ENCODE measurements around the gene ADAMTS2.

Gene ADAMTS2

DNA sequence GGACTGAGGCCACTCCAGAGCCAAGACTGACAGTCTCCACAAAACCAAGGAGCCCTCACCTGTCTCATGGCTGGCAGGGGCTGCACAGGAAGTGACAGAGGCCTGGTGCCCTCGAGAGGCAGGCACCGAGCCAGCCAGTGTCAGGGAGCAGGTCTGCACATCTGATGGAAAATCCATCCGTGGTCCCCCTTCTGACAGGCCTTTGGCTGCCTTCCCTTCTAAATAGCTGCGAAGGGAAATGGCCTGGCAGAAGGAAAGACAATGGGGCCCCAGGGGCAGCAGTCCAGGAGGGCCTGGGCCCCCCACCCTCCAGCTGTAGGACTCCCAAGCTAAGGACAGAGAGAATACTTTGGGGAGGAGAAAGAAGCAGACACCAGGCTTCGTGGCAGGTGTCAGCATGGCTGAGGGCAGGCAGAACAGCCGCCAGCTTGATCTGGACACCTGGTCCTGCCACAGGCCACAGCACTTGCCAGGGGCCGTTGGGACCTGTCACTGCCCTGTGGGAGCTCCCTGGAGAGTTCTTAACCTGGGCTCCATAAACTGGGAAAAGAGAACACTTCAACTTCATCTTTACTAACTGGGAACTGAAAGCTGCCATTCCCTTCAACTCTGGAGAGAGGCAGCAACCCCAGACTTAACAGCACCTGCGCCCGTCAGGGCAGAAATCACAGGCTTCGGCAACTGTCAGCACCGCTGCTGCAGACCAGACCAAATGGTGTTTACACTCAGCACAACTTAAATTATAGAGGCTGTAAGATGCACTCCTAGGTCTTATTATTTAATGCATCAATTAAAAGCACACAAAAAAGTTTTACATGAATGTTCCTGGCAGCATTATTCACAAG lies 22.0 kb downstream of the ADAMTS2 start:
- H3K27ac ChIP-seq (ENCODE audit: low read length) = no peak overlapping the region

DNA sequence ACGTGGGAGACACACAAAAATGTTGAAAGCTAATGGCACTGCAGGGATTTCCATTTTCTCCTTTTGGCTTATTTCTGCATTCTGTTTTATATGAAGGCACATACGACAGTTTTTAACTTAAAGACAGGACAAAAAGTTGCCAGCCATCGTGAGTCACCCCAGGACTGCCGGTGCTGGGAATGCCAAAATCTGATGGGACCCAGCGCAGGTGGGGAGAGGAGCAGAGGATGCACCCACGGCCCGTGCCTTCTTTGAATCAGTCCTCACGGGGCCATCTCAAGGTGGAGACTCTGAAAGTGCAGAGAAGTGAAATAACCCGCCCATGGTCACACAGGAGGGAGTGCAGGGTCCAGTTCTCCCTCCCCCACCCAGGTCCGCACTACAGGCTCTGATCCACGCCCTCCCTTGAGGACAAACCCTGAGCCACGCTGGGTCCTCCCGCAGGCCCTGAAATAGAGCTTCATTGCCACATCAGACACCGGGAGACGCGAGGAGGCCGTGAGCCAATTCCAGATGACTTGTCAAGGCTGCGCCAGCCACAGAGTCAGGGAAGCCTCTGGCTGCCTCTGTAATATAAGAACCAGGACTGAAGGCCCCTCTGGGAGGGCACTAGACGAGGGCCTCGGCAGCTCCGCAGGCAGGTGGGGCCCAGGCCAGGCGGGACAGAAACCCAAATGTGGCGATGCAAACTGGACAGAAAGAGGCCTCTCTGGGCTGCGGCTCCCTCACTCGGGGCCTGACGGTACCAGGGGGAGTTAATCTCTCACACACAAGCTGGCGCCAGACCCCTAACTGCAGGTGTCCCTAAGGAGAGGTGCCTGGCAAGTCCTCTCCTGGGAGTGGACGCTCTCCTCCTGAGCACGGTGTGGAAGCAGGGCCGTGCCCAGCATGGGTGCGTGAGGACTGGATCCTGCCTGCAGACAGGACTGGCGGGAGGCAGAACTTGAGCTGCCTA lies 22.9 kb downstream of the ADAMTS2 start:
- H3K9me3 ChIP-seq (ENCODE audit: control insufficient read depth, insufficient read depth, low read length) = no peaks in the 10 kb centered on the region
- no CpG with 5 or more reads among the region's 32 CpGs for WGBS (ENCODE audit: insufficient coverage, insufficient read length)

More for the DNA sequence above, 22.0 kb downstream of the ADAMTS2 start:
- H3K9me3 ChIP-seq (ENCODE audit: control insufficient read depth, insufficient read depth, low read length) = no peaks in the 10 kb centered on the region
- no peaks in the 10 kb centered on the region for H3K36me3 ChIP-seq (ENCODE audit: control insufficient read depth, insufficient read depth, low read length)
- peaks cover 3% of the 10 kb centered on the region; the same call in 1 of the 2 replicates for H3K4me1 ChIP-seq (ENCODE audit: control insufficient read depth, insufficient read depth, low read length)
- peaks cover 8% of the 10 kb centered on the region; the same call in 1 of the 2 replicates for H3K27me3 ChIP-seq (ENCODE audit: control insufficient read depth, insufficient read depth, low read length)
- no CpG with 5 or more reads among the region's 11 CpGs for WGBS (ENCODE audit: insufficient coverage, insufficient read length)
- no peak for DNase-seq (ENCODE audit: low read depth, low spot score)
- H3K4me3 ChIP-seq (ENCODE audit: low read length) = no peak overlapping the region

DNA sequence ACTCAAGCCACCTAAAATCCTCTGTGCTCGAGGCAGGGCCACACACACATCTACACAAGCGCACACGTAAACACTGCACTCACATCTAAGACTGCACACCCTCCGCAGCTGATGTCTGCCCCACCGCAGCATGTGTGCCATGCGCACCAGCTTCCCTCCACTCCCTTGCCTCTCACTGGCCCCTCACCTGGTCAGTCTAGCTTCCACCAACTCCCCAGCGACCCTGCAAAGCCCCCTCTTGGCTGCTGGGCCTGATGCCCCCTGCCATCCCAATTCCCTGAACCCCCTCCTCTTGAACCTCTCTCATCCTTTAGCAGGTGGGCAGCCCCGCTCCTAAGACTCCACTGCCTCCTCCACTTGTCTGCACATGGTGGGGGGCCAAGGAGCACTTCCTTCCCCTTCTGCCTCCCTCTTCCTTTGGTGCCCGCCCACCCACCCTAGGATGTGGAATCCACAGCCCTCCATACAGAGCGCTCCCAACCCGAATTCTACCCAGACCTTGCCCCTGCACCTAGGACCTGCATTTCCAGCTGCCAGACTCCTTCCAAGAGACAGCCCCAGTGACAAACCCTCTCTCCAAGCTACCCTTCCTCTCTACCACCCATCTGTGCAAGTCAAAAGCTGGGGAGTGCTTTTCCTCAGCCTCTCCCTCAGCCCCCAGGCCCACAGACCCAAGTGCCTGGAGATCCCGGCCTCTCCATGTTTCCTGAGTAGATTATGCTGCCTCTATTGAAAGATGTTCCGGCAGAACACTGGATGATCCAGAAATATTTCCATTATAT lies 23.9 kb downstream of the ADAMTS2 start:
- no peak for DNase-seq (ENCODE audit: low read depth, low spot score)
- H3K27me3 ChIP-seq (ENCODE audit: control insufficient read depth, insufficient read depth, low read length) = no peaks in the 10 kb centered on the region
- WGBS (ENCODE audit: insufficient coverage, insufficient read length) = no CpG with 5 or more reads among the region's 13 CpGs
- no peak overlapping the region for H3K4me3 ChIP-seq (ENCODE audit: low read length)
- no peaks in the 10 kb centered on the region for H3K4me1 ChIP-seq (ENCODE audit: control insufficient read depth, insufficient read depth, low read length)
- no peaks in the 10 kb centered on the region for H3K9me3 ChIP-seq (ENCODE audit: control insufficient read depth, insufficient read depth, low read length)
- H3K36me3 ChIP-seq (ENCODE audit: control insufficient read depth, insufficient read depth, low read length) = no peaks in the 10 kb centered on the region
- no peak overlapping the region for H3K27ac ChIP-seq (ENCODE audit: low read length)

More for the DNA sequence above, 22.9 kb downstream of the ADAMTS2 start:
- no peaks in the 10 kb centered on the region for H3K36me3 ChIP-seq (ENCODE audit: control insufficient read depth, insufficient read depth, low read length)
- H3K27ac ChIP-seq (ENCODE audit: low read length) = no peak overlapping the region
- peaks cover 6% of the 10 kb centered on the region; the same call in 1 of the 2 replicates for H3K27me3 ChIP-seq (ENCODE audit: control insufficient read depth, insufficient read depth, low read length)
- no peak for DNase-seq (ENCODE audit: low read depth, low spot score)
- peaks cover 3% of the 10 kb centered on the region; the same call in 1 of the 2 replicates for H3K4me1 ChIP-seq (ENCODE audit: control insufficient read depth, insufficient read depth, low read length)
- H3K4me3 ChIP-seq (ENCODE audit: low read length) = no peak overlapping the region

DNA sequence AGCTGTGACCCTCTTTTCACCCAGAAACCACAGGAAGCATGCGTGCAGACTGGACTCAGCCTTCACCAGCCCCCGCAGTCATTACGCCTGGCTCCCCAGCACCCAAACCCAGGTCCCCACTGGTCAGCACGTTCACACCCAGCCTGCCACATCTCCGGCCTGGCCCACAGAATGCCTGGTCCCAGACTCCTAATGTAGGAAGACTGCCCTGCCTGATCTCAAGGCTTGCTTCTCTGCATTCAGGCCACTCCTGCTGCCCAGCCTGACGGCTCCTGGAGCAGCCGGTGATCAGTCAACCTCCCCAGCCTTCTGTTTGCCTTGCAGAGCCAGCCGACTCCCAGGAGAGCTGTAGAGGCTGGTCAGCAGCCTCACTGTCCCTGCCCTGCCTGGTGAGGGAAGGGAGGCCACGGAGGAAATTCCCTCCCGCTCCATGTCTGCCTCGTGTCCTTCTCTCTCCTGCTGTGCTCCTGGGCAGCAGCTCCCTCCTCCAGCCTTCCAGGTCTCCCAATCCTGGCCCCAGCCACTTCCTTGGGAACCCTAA lies 25.4 kb downstream of the ADAMTS2 start:
- no CpG with 5 or more reads among the region's 11 CpGs for whole genome bisulfite sequencing (ENCODE audit: insufficient coverage, insufficient read length)
- Histone ChIP-seq H3K27ac (ENCODE audit: low read length) (no peak overlapping the region), H3K4me3 (ENCODE audit: low read length) (no peak overlapping the region), H3K4me1 (ENCODE audit: control insufficient read depth, insufficient read depth, low read length) (no peaks in the 10 kb centered on the region), H3K36me3 (ENCODE audit: control insufficient read depth, insufficient read depth, low read length) (no peaks in the 10 kb centered on the region), H3K9me3 (ENCODE audit: control insufficient read depth, insufficient read depth, low read length) (no peaks in the 10 kb centered on the region), H3K27me3 (ENCODE audit: control insufficient read depth, insufficient read depth, low read length) (no peaks in the 10 kb centered on the region)
- DNase-seq (ENCODE audit: low read depth, low spot score) = no peak

DNA sequence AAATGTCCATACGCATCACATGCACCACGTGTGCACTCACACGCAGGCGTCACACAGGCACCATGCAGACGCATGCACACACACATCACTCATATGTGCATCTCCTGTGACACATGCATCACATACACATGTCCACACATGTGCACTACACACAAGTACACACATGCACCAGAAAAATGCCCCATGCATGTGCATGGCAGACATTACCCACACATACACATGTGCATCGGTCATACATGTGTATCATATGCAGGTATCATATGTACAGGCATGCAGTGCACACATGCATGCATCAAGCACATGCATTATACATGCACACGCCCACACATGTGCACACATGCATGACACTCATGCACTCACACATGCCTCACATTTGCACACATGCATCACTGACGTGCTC lies 26.1 kb downstream of the ADAMTS2 start:
- no peaks in the 10 kb centered on the region for H3K36me3 ChIP-seq (ENCODE audit: control insufficient read depth, insufficient read depth, low read length)
- no CpG with 5 or more reads among the region's 8 CpGs for WGBS (ENCODE audit: insufficient coverage, insufficient read length)

DNA sequence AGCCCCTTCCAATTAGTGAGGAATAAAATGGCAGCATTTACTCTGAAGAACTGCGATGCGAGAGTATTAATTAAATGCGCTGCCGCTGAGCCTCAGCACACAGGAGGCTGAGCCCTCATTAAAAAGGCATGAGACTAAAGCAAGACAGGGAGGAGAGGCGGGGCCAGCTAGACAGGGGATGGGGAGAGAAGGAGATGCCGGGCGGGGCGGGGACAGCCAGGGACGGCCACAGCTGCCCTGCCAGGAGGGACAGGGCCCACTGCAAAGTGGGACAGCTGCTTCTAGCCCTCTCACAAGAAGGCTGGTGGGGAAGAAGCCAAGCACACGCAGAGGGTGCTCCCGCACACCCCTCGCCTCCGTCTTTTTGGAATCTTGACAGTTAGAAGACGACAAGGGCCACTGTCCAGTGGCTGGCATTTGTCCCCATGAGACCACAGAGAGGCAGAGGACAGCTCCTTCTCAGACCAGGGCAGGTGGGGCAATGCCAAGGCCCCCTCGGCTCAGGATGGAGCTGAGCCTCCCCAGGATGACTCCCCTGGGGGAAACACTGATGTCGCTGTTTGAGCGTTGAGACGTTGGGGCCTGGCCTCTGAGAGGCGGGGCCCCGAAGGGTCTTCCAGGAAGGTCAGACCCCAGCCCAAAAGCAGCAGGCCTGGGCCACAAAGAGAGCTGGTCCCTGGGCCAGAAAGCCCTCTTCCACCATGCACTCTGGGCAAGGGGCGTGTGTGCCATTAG lies 26.9 kb downstream of the ADAMTS2 start:
- DNase-seq (ENCODE audit: low read depth, low spot score) = no peak
- Histone ChIP-seq H3K9me3 (ENCODE audit: control insufficient read depth, insufficient read depth, low read length) (no peaks in the 10 kb centered on the region), H3K4me3 (ENCODE audit: low read length) (no peak overlapping the region), H3K4me1 (ENCODE audit: control insufficient read depth, insufficient read depth, low read length) (no peaks in the 10 kb centered on the region), H3K27me3 (ENCODE audit: control insufficient read depth, insufficient read depth, low read length) (no peaks in the 10 kb centered on the region), H3K27ac (ENCODE audit: low read length) (no peak overlapping the region), H3K36me3 (ENCODE audit: control insufficient read depth, insufficient read depth, low read length) (no peaks in the 10 kb centered on the region)
- WGBS (ENCODE audit: insufficient coverage, insufficient read length) = no CpG with 5 or more reads among the region's 21 CpGs

More for the DNA sequence above, 26.1 kb downstream of the ADAMTS2 start:
- no peak overlapping the region for H3K4me3 ChIP-seq (ENCODE audit: low read length)
- H3K9me3 ChIP-seq (ENCODE audit: control insufficient read depth, insufficient read depth, low read length) = no peaks in the 10 kb centered on the region
- no peaks in the 10 kb centered on the region for H3K4me1 ChIP-seq (ENCODE audit: control insufficient read depth, insufficient read depth, low read length)
- H3K27ac ChIP-seq (ENCODE audit: low read length) = no peak overlapping the region
- no peak for DNase-seq (ENCODE audit: low read depth, low spot score)
- H3K27me3 ChIP-seq (ENCODE audit: control insufficient read depth, insufficient read depth, low read length) = no peaks in the 10 kb centered on the region

DNA sequence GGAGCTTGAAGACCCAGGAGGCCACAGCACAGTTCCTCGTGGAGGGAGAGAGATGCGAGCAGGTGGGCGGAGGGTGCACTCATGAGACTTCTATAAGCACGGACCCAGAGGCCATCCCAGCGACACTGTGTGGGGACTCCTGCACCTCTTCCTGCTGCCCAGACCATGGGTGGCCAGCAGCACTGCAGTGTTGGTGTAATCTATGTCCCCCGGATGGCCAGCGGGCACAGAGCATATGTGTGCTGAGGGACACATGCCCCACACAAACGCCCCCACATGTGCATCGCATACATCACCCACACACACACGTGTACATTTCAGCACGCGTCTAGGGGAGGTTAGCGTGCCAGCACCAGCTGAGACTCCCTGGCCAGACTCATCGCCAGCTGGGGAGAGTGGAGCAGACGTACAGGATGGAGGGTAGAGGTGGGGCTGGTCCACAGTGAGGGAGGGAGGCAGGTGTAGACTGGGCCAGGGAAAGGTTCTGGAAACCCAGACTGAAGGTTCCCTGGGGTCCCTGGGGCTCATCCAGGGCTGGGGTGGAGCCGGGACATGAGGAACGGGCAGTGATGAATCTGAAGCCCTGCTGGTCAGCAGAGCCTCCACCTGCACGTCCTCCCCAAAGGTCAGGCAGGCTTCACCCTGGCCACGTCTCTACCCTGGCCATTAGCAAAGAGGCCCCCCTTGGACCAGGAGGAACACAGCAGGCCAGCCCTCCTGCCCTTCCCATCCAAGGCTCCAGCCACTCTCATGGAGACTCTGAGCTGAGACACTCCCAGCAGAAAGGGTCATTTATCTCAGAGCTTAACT lies 27.6 kb downstream of the ADAMTS2 start:
- Histone ChIP-seq H3K27me3 (ENCODE audit: control insufficient read depth, insufficient read depth, low read length) (no peaks in the 10 kb centered on the region), H3K4me3 (ENCODE audit: low read length) (no peak overlapping the region), H3K4me1 (ENCODE audit: control insufficient read depth, insufficient read depth, low read length) (no peaks in the 10 kb centered on the region), H3K27ac (ENCODE audit: low read length) (no peak overlapping the region), H3K9me3 (ENCODE audit: control insufficient read depth, insufficient read depth, low read length) (no peaks in the 10 kb centered on the region), H3K36me3 (ENCODE audit: control insufficient read depth, insufficient read depth, low read length) (no peaks in the 10 kb centered on the region)
- no CpG with 5 or more reads among the region's 19 CpGs for WGBS (ENCODE audit: insufficient coverage, insufficient read length)
- no peak for DNase-seq (ENCODE audit: low read depth, low spot score)

DNA sequence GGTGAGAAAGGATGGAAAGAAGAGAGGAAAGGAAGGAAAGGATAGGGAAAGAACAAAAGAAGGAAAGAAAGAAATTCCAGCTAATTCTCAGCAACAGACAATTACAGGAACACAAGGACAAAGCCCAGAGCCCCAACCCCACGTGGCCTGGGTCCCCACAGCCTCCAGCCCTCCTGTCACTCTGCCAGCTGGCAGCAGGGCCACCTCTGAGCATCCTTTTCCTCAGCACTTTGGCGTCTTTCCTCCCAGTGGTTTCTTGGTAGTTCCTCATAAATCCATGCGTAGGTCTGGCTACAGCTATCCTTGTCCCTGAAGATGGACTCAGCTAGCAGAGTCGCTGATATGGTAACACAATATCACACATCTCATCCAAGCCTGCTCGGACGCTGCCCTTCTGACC lies 28.3 kb downstream of the ADAMTS2 start:
- H3K4me1 ChIP-seq (ENCODE audit: control insufficient read depth, insufficient read depth, low read length) = no peaks in the 10 kb centered on the region
- WGBS (ENCODE audit: insufficient coverage, insufficient read length) = no CpG with 5 or more reads among the region's 6 CpGs
- no peak overlapping the region for H3K27ac ChIP-seq (ENCODE audit: low read length)
- no peaks in the 10 kb centered on the region for H3K9me3 ChIP-seq (ENCODE audit: control insufficient read depth, insufficient read depth, low read length)
- H3K4me3 ChIP-seq (ENCODE audit: low read length) = no peak overlapping the region
- H3K36me3 ChIP-seq (ENCODE audit: control insufficient read depth, insufficient read depth, low read length) = no peaks in the 10 kb centered on the region
- DNase-seq (ENCODE audit: low read depth, low spot score) = no peak
- H3K27me3 ChIP-seq (ENCODE audit: control insufficient read depth, insufficient read depth, low read length) = no peaks in the 10 kb centered on the region

DNA sequence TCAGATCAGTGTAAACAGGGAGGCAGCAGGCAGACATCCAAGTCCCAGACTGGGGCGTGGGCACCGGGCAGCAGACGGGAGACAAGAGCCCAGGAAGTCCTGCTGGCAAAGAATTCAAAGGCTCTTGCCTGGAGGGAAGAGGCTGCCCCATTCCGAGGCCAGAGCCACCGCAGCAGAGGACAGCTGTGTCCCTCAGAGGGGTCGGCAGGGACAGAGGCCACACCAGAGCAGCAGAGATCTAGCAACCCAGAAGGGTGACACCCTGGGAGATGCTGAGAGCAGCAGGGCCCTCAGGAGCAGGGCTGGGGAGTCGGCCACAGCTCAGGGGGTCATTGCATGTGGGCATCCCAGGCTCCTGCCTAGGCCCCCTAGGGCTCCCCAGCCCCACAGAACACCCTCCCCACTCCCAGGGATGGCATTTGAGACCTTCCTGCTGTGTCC lies 29.1 kb downstream of the ADAMTS2 start:
- Histone ChIP-seq H3K4me3 (ENCODE audit: low read length) (no peak overlapping the region), H3K4me1 (ENCODE audit: control insufficient read depth, insufficient read depth, low read length) (no peaks in the 10 kb centered on the region), H3K36me3 (ENCODE audit: control insufficient read depth, insufficient read depth, low read length) (no peaks in the 10 kb centered on the region), H3K9me3 (ENCODE audit: control insufficient read depth, insufficient read depth, low read length) (no peaks in the 10 kb centered on the region), H3K27ac (ENCODE audit: low read length) (no peak overlapping the region), H3K27me3 (ENCODE audit: control insufficient read depth, insufficient read depth, low read length) (no peaks in the 10 kb centered on the region)
- WGBS (ENCODE audit: insufficient coverage, insufficient read length) = no CpG with 5 or more reads among the region's 7 CpGs
- no peak for DNase-seq (ENCODE audit: low read depth, low spot score)

All from iPS DF 6.9 (cell line).